ENCODE data around the gene BAG1. TPM values are rescaled to one million over a fixed set of nuclear protein-coding genes. Genes with fewer than 3 reads are reported as not detected.

Gene BAG1
- total RNA-seq, 2 experiments from 2014 or later = 56.3 to 57.1 TPM

DNA sequence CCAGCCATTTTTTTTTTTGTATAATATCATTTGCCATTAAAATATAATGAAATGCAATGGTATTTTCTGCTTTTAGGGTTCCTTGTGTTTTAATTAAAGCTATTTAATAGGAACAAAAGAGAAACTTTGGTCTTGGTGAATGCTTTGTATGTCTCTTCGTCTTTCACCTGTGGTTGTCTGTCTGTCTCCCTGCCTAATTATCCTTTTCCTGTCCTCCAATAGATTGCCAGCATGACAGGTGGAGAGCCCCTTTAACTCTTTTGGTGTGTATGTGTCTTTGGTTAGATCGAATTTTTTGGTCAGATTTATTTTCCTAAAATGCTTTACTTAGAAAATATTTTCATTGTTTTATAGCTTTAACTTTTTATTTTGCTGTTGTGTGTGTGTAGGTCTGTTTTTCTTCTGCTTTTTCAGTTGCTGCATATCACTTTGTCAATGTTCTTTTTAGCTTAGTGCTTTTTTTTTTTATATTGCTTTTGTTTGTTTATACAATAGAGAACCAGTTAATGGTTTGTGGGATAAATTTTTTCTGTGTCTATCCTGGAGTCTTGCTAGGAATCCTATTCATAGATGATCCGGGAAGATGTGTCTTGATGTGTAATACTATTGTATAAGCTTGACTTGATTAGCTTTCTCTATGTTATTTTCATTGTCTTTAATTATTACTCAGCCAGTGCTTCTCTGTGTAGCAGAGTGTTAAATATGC lies 8.9 kb upstream of the BAG1 start:
- Mint-ChIP-seq H3K4me3 (no peak overlapping the region), H3K27ac (no peak overlapping the region), H3K27me3 (no peaks in the 10 kb centered on the region), H3K36me3 (ENCODE audit: low read depth) (peaks cover 80% of the 10 kb centered on the region), H3K4me1 (peaks cover 42% of the 10 kb centered on the region), H3K9me3 (no peaks in the 10 kb centered on the region)
- ChIA-PET POLR2A (interaction anchor here (0.8 to 1.5 kb wide), 2 partner anchors 9 to 17 kb away, joined by 3 read pairs; partner anchors contain the start of genes BAG1, CHMP5 and NFX1), CTCF (interaction anchor here (0.6 to 2.0 kb wide), 7 partner anchors 9 to 206 kb away, joined by 3 to 8 read pairs (median 3); partner anchors contain the start of genes BAG1 and NFX1)
- DNase-seq = no peak

DNA sequence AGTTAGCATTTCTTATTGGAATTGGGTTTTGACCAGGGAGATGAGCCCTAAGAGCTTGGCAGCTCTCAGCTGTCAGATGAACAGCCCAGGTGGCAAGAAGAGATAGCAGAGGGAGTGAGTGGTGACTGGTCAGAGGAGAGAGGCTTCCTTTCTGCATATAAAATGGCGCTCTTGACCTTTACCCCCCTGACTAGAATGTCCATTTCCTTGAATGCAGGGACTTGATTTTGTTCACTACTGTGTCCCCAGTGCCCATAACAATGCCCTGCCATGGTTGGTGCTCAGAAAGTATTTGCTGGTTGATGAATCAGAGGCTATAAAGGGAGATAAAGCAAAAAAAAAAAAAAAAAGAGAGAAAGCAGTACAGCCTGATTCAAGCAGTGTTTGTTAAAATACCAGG lies 7.6 kb upstream of the BAG1 start:
- Mint-ChIP-seq H3K9me3 (no peaks in the 10 kb centered on the region), H3K4me1 (peaks cover 49% of the 10 kb centered on the region), H3K36me3 (ENCODE audit: low read depth) (peaks cover 80% of the 10 kb centered on the region), H3K27me3 (no peaks in the 10 kb centered on the region), H3K27ac (no peak overlapping the region), H3K4me3 (no peak overlapping the region)
- no peak for DNase-seq
- ChIA-PET CTCF (interaction anchor here (0.7 to 2.0 kb wide), 3 partner anchors 15 to 584 kb away, joined by 3 to 8 read pairs (median 4); partner anchors contain the start of gene NFX1), POLR2A (interaction anchor here (0.6 kb wide), 1 partner anchor 547 kb away, joined by 3 read pairs; no protein-coding TSS in a partner anchor)

DNA sequence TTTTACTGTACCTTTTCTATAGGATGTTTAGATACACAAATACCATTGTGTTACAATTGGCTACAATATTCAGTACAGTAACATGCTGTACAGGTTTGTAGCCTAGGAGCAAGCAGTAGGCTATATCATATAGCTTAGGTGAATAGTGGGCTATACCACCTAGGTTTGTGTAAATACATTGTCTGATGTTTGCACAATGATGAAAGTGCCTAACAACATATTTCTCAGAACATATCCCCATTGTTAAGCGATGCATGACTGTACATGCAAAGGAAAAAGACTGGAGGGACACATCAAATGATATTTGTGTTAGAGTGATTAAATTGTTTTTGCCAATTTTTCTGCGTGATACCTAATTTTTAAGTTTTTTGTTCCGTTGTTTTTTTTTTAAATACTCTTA lies 5.6 kb upstream of the BAG1 start:
- CTCF ChIA-PET = no interaction called here
- no peak for DNase-seq
- H3K4me1 Mint-ChIP-seq = peaks cover 64% of the 10 kb centered on the region
- no peaks in the 10 kb centered on the region for H3K9me3 Mint-ChIP-seq
- H3K27me3 Mint-ChIP-seq = no peaks in the 10 kb centered on the region
- H3K36me3 Mint-ChIP-seq (ENCODE audit: low read depth) = peaks cover 82% of the 10 kb centered on the region
- no peak overlapping the region for H3K4me3 Mint-ChIP-seq
- no peak overlapping the region for H3K27ac Mint-ChIP-seq
- POLR2A ChIA-PET = no interaction called here

DNA sequence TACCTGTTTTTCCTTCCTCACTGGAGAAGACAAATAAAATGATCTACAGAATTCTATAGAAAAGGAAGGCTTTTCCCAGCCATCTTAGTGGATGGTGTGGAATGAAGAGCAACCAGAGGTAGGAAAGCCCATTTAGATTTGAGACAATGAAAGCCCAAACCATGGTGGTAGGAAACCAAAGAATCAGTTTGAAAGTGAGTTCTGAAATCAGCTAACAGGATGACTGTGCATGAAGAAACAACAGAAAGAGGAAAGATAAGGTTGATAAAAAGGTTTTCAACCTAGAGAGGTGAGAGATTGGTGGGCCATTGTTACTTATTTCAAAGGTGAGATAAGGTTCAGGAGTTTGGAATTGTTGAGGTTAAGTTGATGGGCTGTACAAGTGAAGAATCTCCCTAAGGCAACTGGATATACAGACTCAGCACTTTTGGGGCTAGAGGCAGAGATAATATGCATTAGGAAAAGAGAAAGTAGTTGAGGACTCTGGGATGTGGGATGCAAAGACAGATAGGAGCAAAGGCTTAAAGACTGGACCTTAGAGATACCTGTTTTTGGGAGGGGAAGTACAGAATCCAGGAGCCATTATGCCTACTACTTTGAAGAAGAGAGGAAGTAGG lies 2.8 kb upstream of the BAG1 start:
- H3K4me1 Mint-ChIP-seq = peaks cover 61% of the 10 kb centered on the region
- no peaks in the 10 kb centered on the region for H3K9me3 Mint-ChIP-seq
- CTCF ChIA-PET = interaction anchor here (0.6 to 1.7 kb wide), 4 partner anchors 16 to 98 kb away, joined by 3 to 4 read pairs (median 4); partner anchors contain the start of gene NFX1
- peak overlapping the region; percentile 98 for H3K4me3 Mint-ChIP-seq
- H3K36me3 Mint-ChIP-seq (ENCODE audit: low read depth) = peaks cover 79% of the 10 kb centered on the region
- H3K27me3 Mint-ChIP-seq = no peaks in the 10 kb centered on the region
- peak overlapping the region; percentile 97 for H3K27ac Mint-ChIP-seq
- DNase-seq = no peak
- POLR2A ChIA-PET = interaction anchor here (0.6 to 4.8 kb wide), 5 partner anchors 23 to 241 kb away, joined by 3 to 51 read pairs (median 4); partner anchors contain the start of genes NFX1 and SMU1

DNA sequence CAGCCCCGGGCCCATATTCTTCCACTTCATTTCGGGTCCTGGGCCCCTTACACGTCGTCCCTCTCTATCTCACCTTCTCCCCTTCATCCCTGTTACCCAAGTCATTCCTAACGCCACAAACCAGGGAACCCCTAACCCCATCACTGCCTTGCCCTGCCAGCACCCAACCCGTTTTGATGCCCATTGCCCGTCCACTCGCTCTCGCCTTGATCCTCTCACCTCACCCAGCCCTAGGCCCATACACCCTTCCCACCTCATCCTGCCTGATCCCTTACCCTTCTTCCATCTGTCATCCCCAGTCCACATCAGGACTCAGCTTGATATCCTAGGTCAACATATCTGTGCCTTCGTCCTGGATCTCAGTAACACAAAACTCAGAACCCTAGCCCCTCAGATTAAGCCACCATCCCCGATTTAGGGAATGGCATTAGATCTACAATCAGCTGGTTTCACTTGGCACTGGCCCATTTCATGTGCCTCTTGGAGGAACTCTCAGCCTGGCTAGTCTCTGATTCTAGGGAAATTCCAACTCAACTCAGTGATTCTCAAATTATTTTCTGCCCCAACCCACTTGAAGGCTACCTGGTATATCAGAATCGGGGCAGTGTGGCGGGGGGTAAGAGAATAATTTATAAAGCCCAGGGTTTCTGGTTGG lies 830 bp upstream of the BAG1 start:
- CTCF ChIA-PET = no interaction called here
- H3K9me3 Mint-ChIP-seq = no peaks in the 10 kb centered on the region
- H3K36me3 Mint-ChIP-seq (ENCODE audit: low read depth) = peaks cover 77% of the 10 kb centered on the region
- POLR2A ChIA-PET = interaction anchor here (0.7 to 4.8 kb wide), 8 partner anchors 13 to 240 kb away, joined by 3 to 51 read pairs (median 12); partner anchors contain the start of genes DNAJA1, NFX1 and SMU1
- peak overlapping the region; percentile 98 for H3K4me3 Mint-ChIP-seq
- peak overlapping the region; percentile 97 for H3K27ac Mint-ChIP-seq
- DNase-seq = no peak
- no peaks in the 10 kb centered on the region for H3K27me3 Mint-ChIP-seq
- H3K4me1 Mint-ChIP-seq = peaks cover 63% of the 10 kb centered on the region

DNA sequence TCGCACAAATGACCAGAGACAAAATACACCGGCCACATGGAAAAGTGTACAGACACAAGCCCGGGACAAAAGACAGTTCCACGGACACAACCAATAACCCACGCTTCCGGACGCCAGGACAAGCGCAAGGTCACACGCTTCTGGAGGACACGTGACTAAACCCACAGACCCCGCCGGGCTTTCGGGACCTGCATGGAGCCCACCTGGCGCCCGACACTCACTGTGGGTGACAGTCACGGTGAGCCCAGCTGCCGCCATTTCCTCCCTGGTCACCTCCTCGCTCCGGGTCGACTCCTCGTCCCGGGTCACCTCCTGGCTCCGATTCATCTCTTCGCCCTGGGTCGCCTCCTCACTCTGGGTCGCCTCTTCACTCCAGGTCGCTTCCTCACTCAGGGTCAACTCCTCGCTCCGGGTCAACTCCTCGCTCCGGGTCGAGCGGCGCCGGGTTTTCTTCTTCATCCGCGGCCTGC lies 470 bp downstream of the BAG1 start:
- H3K27ac Mint-ChIP-seq = peak overlapping the region; percentile 90
- H3K4me1 Mint-ChIP-seq = peaks cover 67% of the 10 kb centered on the region
- peak overlapping the region; percentile 92 for H3K4me3 Mint-ChIP-seq
- ChIA-PET CTCF (interaction anchor here (1.1 to 2.2 kb wide), 3 partner anchors 9 to 97 kb away, joined by 3 to 8 read pairs (median 3); partner anchors contain the start of genes B4GALT1 and NFX1), POLR2A (interaction anchor here (1.0 to 4.8 kb wide), 15 partner anchors 9 to 250 kb away, joined by 3 to 51 read pairs (median 6); partner anchors contain the start of genes DNAJA1, NFX1, NOL6 and SMU1)
- DNase-seq = peak; percentile 56
- no peaks in the 10 kb centered on the region for H3K27me3 Mint-ChIP-seq
- no peaks in the 10 kb centered on the region for H3K9me3 Mint-ChIP-seq
- peaks cover 82% of the 10 kb centered on the region for H3K36me3 Mint-ChIP-seq (ENCODE audit: low read depth)

DNA sequence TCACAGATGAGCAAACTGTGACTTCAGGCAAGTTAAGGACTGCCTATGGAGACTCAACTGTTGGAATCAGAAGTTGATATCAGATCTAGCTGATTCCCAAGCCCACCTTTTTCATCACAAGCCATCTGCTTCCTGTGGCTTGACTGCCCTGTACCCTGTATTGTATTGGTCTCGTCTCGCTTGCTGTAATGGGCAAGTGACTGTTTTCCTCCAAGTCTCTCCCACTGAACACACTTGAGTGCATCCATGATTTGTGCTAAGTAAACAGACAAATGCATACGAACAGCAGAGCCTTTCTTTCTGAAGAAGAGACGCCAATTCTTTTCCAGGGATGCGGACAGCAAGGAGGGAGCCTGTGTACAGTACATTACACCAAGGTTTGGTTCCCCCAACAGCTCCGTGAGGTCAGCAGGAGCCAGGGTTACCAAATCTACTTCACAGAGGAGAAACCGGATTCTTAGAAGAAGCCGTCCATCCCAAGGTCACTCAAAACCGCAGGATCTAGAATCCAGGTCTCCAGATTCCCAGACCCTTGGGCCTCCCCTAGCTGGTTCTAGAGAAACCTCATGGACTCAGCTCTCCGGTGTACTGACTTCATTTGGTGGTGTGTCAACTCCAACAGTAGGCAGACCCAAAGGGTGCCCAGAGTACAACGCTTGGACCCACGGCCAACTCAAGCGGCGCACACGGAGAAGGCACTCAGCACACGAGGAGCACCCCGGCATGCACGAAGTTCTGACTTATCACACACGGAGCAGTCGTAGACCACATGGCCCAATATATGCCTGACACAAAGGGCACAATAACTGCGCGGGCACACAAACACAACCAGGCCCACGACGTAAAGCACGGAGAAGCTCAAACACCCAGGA lies 1.1 kb downstream of the BAG1 start:
- DNase-seq = no peak
- POLR2A ChIA-PET = interaction anchor here (0.9 to 4.8 kb wide), 15 partner anchors 15 to 249 kb away, joined by 3 to 51 read pairs (median 6); partner anchors contain the start of genes DNAJA1, NFX1, NOL6 and SMU1
- Mint-ChIP-seq H3K27ac (peak overlapping the region; percentile 90), H3K4me3 (peak overlapping the region; percentile 92), H3K27me3 (no peaks in the 10 kb centered on the region), H3K9me3 (no peaks in the 10 kb centered on the region), H3K36me3 (ENCODE audit: low read depth) (peaks cover 83% of the 10 kb centered on the region), H3K4me1 (peaks cover 66% of the 10 kb centered on the region)
- CTCF ChIA-PET = interaction anchor here (0.7 to 2.2 kb wide), 4 partner anchors 10 to 37 kb away, joined by 3 to 8 read pairs (median 3); partner anchors contain the start of gene NFX1

DNA sequence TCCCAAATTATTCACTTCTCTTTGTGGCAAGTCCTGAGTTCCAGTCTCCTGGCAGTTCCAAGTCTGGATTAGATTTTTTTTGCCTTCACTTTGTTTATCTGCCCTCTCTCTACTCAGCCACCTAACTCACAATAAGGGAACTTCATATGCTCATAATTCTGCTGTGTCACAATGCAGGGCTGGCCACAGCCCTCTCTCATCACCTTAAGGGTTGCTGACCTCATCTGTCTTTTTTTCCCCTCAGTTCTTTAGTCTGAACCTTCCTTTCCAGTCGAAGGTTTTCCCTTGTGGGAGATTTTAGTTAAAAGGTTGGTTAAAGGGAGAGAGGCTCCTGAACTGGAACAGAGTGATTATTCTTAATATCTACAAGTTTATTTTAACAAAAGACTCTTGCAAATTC lies 4.1 kb downstream of the BAG1 start:
- DNase-seq = no peak
- Mint-ChIP-seq H3K36me3 (ENCODE audit: low read depth) (peaks cover 77% of the 10 kb centered on the region), H3K4me1 (peaks cover 40% of the 10 kb centered on the region), H3K9me3 (no peaks in the 10 kb centered on the region), H3K27ac (no peak overlapping the region), H3K4me3 (no peak overlapping the region), H3K27me3 (no peaks in the 10 kb centered on the region)
- POLR2A ChIA-PET = no interaction called here
- CTCF ChIA-PET = no interaction called here

DNA sequence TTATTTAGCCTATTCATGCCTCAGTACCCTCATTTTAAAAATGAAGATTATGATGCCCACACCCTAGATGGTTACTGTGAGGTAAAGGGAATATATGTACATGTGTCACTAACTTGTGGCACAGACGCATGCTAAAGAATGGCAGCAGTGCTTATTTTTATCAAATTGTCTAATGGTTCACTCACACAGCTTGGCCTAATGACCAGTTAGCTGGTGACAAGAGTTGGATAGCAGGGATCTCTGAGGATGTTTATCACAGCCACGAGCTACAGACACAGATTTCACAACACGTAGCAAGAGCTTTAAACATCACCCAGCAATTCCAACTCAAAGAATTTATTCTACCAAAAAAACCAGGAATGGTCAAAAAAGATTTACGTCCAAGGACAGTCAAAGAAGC lies 7.2 kb downstream of the BAG1 start:
- H3K27me3 Mint-ChIP-seq = no peaks in the 10 kb centered on the region
- ChIA-PET CTCF (no interaction called here), POLR2A (interaction anchor here (0.9 to 1.1 kb wide), 2 partner anchors 17 to 213 kb away, joined by 3 read pairs; partner anchors contain the start of gene SPINK4)
- H3K27ac Mint-ChIP-seq = no peak overlapping the region
- H3K4me1 Mint-ChIP-seq = peaks cover 28% of the 10 kb centered on the region
- no peak for DNase-seq
- no peak overlapping the region for H3K4me3 Mint-ChIP-seq
- no peaks in the 10 kb centered on the region for H3K9me3 Mint-ChIP-seq
- H3K36me3 Mint-ChIP-seq (ENCODE audit: low read depth) = peaks cover 78% of the 10 kb centered on the region

DNA sequence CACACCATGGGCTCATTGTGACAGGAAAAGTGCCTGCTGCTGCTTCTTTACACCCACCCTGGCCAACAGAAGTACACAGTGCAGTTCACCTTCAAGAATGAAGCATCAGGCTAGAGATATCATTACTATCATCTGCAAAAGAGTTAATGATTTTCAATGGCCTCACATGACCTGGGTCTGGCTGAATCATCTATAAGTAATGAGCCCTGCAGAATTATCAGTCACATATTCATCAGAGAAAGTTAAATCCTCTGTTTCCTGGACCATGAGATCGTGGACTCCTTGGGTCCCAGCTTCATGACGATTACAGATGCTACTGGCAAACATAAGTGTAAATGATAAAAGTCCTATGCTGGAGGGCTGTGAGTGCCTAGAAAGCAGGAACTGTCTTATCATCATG lies 8.3 kb downstream of the BAG1 start:
- CTCF ChIA-PET = no interaction called here
- Mint-ChIP-seq H3K27ac (no peak overlapping the region), H3K9me3 (no peaks in the 10 kb centered on the region), H3K27me3 (no peaks in the 10 kb centered on the region), H3K36me3 (ENCODE audit: low read depth) (peaks cover 73% of the 10 kb centered on the region), H3K4me3 (no peak overlapping the region), H3K4me1 (peaks cover 21% of the 10 kb centered on the region)
- POLR2A ChIA-PET = no interaction called here
- DNase-seq = no peak

DNA sequence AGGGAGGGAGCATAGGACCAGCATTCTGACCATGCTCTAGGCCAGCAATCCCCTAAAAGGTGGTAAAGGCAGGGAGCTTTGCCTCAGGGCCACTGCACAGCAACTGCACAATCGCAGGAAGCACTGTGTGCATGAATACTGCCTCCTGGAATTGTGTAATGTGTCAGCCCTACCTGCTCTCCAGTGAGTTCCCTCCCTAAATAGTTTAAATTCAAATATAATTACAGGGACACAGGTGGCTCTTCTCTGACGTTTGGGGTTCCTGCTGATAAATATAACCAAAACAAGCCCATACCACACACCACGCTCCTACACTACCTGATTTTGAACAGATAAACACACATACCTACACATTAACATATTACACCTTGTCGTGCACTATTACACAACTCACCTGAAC lies 9.0 kb downstream of the BAG1 start:
- no peak overlapping the region for H3K4me3 Mint-ChIP-seq
- no peaks in the 10 kb centered on the region for H3K27me3 Mint-ChIP-seq
- peaks cover 66% of the 10 kb centered on the region for H3K36me3 Mint-ChIP-seq (ENCODE audit: low read depth)
- H3K27ac Mint-ChIP-seq = no peak overlapping the region
- CTCF ChIA-PET = no interaction called here
- H3K4me1 Mint-ChIP-seq = peaks cover 14% of the 10 kb centered on the region
- POLR2A ChIA-PET = interaction anchor here (0.9 kb wide), 1 partner anchor 9 kb away, joined by 3 read pairs; the partner anchor contains the start of genes BAG1 and CHMP5
- DNase-seq = no peak
- no peaks in the 10 kb centered on the region for H3K9me3 Mint-ChIP-seq

DNA sequence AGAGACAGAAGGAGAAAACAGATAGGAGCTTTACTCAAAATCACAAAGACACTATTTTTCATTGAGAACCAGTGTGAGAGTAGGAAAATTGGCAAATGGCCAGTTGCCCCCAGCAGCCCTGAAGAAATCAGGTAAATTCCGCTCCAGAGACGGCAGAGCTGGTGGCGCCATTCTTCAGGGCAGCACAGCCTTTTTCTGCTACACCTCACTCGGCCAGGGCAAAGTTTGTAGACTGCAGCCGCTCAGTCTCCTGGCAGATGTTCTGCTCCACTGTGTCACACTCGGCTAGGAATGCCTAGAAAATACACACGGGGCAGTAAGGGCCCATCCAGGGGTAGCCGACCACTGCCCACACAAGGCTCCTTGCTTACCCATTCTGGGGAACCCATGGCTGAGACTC lies 9.5 kb downstream of the BAG1 start:
- peaks cover 10% of the 10 kb centered on the region for H3K4me1 Mint-ChIP-seq
- POLR2A ChIA-PET = interaction anchor here (0.9 kb wide), 1 partner anchor 10 kb away, joined by 3 read pairs; the partner anchor contains the start of genes BAG1 and CHMP5
- no peak overlapping the region for H3K27ac Mint-ChIP-seq
- peaks cover 61% of the 10 kb centered on the region for H3K36me3 Mint-ChIP-seq (ENCODE audit: low read depth)
- no peaks in the 10 kb centered on the region for H3K27me3 Mint-ChIP-seq
- H3K4me3 Mint-ChIP-seq = no peak overlapping the region
- DNase-seq = no peak
- no peaks in the 10 kb centered on the region for H3K9me3 Mint-ChIP-seq
- CTCF ChIA-PET = no interaction called here

All from activated CD4-positive, alpha-beta memory T cell treated with anti-CD3 and anti-CD28 coated beads, Interleukin-2, amount 10 ng/mL, durations not matched to agents 7 days and 5 days (primary cell).